SIG-M5 (cell line): ENCODE data around the gene ICAM1.
"Not testable (repeated sequence)": the region's sequence is repeated elsewhere in the genome, so short reads cannot be mapped to it uniquely, and the experiment has no call there.

Source experiments
- DNase-seq: peaks from one replicate; lab custom pipeline; 2025; lab: John Stamatoyannopoulos, UW

ICAM1 gene

DNA sequence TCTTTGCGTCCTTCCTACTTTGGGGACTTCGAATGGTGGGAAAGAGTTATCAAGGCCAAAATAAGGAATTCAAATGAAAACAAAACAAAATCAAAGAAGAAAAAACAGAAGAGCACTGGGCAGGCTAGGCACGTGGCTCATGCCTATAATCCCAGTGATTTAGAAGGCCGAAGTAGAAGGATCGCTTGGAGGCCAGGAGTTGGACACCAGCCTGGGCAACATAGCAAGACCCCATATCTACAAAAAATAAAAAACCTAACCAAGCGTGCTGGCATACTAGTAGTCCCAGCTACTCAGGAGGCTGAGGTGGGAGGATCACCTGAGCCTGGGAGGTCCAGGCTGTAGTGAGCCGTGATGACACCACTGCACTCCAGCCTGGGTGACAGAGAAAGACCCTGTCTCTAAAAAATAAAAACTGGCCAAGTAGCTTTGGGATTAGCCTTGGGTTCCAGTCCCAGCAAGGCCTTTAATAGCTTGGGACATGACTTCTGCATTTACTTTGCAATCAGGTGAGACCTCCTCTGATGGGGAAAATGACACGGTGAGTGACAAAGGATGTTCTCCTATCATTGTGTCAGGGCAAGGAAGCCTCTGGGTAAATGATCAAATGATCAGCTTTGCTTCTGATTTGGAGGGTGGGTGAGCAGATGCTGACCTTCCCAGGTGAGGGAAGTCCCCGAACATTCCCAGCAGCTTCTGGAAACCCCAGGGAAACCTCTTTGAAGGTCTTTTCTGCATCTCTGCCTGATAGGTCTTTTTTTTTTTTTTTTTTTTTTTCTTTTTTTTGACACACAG lies 7.1 kb downstream of the ICAM1 start:
- DNase-seq, result no peak

GRCh38 chr19:10278935-10279334 lies 8.0 kb downstream of the ICAM1 start:
- no peak for DNase-seq

DNA sequence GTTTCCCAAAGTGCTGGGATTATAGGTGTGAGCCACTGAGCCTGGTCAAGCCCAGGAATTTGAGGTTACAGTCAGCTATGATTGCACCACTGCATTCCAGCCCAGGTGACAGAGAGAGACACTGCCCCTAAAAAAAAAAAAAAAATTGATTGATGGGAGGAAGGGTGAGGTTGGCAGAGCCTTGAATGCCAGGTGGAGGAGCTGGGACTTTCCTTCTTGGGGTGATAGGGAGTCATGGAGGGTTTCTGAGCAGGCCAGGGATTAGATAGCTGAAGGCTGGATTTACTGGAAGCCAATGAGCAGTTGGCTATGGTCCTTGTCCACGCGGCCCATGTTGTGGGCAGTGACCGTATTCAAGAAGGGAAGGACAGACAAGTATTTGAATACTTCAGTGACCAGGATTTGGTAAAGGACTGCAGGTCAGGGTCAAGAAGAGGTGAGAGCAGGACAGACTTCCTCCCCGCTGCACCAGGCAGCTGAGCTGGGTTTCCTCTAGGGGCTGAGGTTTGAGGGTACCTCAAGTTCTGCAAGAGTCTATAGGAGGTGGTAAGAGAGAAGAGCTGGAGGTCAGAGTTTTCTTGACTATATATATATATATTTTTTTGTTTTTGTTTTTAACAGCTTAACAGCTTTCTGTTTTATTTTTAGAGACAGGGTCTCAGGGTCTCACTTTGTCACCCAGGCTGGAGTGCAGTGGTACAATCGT lies 9.0 kb downstream of the ICAM1 start:
- no peak for DNase-seq

GRCh38 chr19:10282043-10282442 lies 11.1 kb downstream of the ICAM1 start:
- DNase-seq, result not testable (repeated sequence)

DNA sequence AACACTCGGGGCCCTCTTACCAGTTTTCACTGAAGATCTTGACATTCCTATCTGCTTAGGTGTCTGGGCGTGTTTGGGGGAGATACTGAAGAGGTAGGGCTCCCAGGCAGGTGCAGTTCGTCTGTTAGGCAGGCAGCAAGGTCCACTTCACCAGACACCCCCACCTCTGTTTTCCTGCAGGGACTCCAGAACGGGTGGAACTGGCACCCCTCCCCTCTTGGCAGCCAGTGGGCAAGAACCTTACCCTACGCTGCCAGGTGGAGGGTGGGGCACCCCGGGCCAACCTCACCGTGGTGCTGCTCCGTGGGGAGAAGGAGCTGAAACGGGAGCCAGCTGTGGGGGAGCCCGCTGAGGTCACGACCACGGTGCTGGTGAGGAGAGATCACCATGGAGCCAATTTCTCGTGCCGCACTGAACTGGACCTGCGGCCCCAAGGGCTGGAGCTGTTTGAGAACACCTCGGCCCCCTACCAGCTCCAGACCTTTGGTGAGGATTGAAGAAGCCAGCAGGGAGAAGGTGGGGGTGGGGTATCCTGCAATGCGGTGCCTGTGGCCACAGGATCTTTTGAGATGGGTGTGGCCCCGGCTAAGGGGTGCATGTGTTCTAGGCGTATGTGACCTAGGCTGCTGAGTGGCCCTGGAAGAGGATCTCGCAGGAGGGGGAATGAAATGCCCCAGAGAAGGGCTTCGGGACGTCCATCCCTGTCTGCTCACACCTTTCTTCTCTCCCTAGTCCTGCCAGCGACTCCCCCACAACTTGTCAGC lies 12.6 kb downstream of the ICAM1 start:
- no peak for DNase-seq

DNA sequence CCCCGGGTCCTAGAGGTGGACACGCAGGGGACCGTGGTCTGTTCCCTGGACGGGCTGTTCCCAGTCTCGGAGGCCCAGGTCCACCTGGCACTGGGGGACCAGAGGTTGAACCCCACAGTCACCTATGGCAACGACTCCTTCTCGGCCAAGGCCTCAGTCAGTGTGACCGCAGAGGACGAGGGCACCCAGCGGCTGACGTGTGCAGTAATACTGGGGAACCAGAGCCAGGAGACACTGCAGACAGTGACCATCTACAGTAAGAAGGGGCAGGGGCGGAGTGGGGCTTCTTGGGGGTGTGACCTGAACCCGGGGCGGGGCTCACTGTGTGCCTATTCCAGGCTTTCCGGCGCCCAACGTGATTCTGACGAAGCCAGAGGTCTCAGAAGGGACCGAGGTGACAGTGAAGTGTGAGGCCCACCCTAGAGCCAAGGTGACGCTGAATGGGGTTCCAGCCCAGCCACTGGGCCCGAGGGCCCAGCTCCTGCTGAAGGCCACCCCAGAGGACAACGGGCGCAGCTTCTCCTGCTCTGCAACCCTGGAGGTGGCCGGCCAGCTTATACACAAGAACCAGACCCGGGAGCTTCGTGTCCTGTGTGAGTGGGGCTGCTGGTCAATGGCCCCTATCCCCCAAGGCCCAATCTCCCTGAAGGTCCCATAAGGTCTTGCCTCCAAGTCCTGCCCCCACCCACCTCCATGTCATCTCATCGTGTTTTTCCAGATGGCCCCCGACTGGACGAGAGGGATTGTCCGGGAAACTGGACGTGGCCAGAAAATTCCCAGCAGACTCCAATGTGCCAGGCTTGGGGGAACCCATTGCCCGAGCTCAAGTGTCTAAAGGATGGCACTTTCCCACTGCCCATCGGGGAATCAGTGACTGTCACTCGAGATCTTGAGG lies 13.4 kb downstream of the ICAM1 start:
- no peak for DNase-seq

DNA sequence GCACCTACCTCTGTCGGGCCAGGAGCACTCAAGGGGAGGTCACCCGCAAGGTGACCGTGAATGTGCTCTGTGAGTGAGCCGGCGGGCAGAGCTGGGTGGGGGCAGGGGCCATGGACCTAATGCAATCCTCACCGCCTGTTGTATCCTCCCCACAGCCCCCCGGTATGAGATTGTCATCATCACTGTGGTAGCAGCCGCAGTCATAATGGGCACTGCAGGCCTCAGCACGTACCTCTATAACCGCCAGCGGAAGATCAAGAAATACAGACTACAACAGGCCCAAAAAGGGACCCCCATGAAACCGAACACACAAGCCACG lies 14.0 kb downstream of the ICAM1 start:
- DNase-seq, result no peak

GRCh38 chr19:10285393-10285792 lies 14.5 kb downstream of the ICAM1 start:
- no peak for DNase-seq

- DNase-seq, result no peak
Observed at GRCh38 chr19:10286803-10287737, 16.1 kb downstream of the ICAM1 start, which contains the start of gene ICAM4. TSS of gene ICAM4 (plus strand) at chr19:10286955. CDS start at chr19:10287013, 58 bp downstream.

- DNase-seq, result no peak
Observed at GRCh38 chr19:10288662-10289166, 17.8 kb downstream of the ICAM1 start.

DNA sequence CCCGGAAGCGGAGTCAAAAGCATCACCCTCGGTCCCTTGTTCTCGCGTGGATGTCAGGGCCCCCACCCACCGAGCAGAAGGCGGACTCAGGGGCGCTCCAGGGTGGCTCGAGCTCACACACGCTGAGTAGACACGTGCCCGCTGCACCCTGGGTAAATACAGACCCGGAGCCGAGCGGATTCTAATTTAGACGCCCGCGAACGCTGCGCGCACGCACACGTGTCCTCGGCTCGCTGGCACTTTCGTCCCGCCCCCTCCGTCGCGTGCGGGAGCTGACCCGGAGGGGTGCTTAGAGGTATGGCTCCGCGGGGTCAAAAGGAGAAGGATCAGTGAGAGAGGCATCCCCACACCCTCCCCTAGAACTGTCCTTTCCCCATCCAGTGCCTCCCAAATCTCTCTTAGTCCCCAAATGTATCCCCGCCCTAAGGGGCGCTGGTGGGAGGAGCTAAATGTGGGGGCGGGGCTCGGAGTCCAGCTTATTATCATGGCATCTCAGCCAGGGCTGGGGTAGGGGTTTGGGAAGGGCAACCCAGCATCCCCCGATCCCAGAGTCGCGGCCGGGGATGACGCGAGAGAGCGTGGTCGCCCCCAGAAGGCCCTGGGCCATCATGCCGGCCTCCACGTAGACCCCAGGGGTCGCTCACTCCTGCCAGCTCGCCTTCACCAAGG lies 18.4 kb downstream of the ICAM1 start:
- DNase-seq, result no peak

- no peak for DNase-seq
Observed at GRCh38 chr19:10289836-10290356, 19.0 kb downstream of the ICAM1 start, which contains the start of gene ICAM5. TSS of gene ICAM5 (plus strand) at chr19:10289952. CDS start at chr19:10290044, 92 bp downstream.

- no peak for DNase-seq
Observed at GRCh38 chr19:10290357-10290875, 19.5 kb downstream of the ICAM1 start.

DNA sequence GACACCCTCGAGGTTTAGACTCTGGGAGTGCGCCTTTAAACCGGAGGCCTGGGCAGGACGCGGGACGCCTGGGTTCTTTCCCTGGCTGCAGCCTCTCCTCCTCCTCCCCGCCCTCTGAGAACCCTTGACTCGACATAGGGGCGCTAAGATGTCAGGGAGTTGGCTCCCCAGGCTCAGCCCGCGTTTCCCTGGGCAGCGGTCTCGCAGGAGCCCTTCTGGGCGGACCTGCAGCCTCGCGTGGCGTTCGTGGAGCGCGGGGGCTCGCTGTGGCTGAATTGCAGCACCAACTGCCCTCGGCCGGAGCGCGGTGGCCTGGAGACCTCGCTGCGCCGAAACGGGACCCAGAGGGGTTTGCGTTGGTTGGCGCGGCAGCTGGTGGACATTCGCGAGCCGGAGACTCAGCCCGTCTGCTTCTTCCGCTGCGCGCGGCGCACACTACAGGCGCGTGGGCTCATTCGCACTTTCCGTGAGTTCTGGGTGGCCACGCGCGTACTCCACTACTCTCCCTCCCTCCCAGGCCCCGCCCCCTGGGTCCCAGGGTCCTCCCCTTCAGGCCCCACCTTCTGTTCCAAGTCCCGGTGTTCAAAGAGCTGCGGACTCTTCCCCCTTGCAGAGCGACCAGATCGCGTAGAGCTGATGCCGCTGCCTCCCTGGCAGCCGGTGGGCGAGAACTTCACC lies 20.1 kb downstream of the ICAM1 start:
- no peak for DNase-seq

DNA sequence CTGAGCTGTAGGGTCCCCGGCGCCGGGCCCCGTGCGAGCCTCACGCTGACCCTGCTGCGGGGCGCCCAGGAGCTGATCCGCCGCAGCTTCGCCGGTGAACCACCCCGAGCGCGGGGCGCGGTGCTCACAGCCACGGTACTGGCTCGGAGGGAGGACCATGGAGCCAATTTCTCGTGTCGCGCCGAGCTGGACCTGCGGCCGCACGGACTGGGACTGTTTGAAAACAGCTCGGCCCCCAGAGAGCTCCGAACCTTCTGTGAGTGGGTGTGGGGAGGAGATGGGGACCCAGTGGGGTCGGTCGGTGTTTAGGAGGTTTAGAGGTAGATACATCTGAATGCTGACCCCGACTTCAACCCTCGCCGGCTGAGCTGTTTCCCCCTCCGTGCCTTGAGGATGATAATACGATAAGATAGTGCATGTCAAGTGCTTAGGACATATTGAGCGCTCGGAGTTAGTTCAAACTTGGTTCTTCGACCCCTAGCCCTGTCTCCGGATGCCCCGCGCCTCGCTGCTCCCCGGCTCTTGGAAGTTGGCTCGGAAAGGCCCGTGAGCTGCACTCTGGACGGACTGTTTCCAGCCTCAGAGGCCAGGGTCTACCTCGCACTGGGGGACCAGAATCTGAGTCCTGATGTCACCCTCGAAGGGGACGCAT lies 20.8 kb downstream of the ICAM1 start:
- no peak for DNase-seq

- no peak for DNase-seq
Observed at GRCh38 chr19:10292206-10292788, 21.4 kb downstream of the ICAM1 start.

GRCh38 chr19:10292789-10293636 lies 22.1 kb downstream of the ICAM1 start:
- DNase-seq, result no peak
